SKM-1 (cell line): ENCODE measurements around the gene ILKAP.

Source experiments
- DNase-seq: peaks from one replicate; lab custom pipeline; 2025; ENCODE audit not compliant: unreplicated experiment; lab: John Stamatoyannopoulos, UW

ILKAP gene

DNA sequence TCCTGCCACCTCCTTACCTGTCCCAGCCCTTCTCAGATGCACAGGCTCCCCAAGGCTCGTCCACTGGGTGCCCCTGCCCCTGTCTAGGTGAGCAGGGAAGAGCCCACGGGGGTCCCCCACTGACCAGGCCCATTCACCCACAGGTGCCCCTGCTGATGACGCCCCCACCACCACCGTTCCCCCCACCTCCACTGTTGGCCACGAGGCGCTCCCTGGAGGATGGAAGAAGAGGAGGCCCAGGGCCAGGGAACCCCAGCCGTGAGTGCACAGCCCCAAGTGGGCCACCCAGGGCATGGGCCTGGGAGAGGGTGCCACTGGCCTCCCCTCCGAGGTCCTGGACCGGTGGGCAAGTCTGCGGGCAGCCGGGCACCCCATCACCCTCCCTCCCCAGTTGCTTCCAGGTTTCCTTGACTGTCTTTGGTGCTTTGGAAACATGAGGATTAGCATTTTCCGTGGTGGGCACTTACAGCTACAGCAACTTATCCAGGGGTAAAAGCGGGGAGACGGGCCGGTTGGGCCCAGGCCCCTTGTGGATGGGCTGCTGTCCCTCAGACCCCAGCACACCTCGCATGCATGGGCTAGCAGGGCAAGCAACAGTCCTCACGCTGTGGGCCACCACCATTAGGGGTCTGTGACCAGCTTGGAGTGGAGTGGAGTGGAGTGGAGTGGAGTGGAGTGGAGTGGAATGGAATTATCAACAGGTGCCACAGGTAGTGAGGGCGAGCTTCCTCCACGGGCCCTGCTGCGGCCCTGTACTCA lies 78.2 kb downstream of the ILKAP start:
- no peak for DNase-seq

DNA sequence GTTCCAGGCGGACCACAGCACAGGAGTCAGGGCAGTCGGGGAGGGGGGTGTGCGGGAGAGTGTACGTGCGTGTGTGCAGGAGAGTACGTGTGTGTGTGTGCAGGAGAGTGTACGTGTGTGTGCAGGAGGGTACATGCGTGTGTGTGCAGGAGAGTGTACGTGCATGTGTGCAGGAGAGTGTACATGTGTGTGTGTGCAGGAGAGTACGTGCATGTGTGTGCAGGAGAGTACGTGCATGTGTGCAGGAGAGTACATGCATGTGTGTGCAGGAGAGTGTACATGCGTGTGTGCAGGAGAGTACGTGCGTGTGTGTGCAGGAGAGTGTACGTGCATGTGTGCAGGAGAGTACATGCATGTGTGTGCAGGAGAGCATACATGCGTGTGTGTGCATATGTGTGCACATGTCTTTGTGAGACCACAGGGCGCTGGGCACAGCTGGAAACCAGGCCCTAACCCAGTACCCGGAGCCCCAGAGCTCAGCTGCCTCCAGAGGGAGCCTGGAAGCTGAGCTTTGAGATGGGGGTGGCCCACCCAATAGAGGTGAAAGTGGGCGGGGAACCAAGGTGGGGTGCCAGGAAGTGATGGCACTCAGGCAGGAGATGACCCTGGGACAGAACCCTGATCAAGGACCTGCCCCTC lies 78.9 kb downstream of the ILKAP start:
- no peak for DNase-seq

DNA sequence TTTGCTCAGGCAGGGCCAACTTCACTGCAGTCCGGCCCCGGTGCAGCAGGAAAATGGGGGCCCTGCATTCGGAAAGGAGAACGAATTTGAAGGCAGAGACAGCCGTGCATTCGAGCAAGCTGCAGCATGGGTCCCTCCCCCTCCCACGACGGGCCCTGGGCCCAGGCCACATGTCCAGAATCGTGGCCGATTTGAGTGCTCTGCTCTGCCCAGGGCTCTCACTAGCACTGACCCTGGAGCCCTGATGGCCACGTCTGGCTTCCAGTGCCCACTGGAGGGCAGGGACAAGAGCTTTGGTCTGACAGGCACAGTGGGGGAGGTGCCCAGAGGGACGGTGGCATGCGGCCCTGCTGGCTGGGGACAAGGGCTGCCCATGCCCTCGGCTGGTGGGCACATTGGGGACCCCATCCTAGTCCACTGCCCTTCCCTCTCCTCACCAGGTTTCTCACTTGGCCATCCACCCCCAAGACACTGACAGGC lies 79.5 kb downstream of the ILKAP start:
- no peak for DNase-seq

DNA sequence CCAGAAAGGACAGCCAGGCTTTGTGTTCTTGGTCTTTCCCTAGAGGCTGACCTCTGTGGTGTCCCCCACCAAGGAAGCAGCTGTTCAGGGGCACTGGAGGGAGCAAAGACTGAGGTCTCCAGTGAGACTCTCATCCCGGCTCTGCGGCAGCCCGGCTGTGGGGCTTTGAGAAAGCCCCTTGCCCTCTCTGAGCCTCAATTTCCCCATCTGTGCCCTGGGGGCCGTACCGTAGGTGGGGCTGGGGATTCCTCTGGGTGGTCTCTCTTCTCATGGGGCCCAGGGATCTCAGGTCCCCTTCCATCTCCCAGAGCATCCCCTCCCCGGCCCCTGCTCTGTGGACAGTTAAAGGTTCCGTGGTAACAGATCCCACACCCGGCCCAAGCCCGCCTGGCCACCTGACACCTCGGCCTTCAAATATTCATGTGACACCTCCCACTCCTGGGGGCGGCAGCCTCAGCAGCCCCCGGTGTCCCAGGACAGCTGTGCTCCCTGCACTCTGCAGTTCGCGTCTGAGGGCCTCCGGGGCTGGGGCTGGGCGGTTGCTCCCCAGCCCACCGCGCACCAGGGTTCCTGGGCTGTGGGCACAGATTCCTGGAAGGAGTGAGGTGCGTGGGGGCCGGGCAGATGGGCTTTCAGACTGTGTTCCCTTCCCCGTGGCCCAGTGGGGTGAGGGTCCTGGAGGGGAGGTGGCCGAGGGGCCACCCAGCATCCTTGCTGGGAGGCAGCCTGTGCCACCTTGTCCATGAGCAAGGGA lies 80.1 kb downstream of the ILKAP start:
- no peak for DNase-seq

DNA sequence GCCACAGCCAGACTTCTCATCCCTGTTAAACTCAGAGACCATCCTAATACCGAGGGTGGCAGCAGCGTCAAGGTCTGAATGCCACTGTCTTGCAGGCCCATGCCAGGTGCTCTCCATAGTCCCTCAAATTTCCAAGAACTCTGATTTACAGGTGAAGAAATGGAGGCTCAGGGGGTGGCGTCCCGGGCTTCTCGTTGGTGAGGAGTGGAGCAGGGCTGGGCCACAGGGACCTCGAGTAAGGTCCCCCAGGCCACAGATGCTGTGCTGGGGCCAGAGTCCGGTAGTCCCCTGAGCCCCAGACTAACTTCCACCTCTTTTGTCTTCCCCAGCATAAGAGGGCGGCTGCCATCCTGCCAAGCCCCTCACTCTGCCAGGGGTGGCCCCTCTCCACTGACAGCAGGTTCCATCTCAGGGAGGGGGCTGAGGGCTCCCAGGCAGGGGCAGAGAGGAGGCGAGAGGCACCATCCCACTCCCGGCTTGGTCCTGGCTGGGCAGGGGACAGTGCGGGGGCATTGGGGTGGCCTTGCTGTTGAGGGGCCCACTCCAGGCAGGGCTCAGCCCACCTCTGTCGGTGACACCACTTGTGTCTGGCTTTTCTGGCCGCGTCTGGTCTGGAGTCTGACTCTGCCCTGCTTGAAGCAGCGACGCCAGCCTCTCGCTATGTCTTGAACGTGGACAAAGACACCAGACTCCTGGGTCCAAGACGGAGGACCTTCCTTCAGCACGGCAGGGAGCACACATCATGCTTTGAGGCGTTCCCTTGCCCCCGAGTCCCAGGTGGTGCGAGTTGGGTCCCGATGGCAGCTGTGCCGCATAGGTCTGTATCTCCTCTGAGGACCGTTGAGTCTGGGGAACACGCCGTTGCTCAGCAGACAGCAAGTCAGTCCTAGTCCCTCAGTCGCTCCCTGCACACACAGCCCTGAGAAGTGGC lies 80.9 kb downstream of the ILKAP start:
- DNase-seq, result no peak

DNA sequence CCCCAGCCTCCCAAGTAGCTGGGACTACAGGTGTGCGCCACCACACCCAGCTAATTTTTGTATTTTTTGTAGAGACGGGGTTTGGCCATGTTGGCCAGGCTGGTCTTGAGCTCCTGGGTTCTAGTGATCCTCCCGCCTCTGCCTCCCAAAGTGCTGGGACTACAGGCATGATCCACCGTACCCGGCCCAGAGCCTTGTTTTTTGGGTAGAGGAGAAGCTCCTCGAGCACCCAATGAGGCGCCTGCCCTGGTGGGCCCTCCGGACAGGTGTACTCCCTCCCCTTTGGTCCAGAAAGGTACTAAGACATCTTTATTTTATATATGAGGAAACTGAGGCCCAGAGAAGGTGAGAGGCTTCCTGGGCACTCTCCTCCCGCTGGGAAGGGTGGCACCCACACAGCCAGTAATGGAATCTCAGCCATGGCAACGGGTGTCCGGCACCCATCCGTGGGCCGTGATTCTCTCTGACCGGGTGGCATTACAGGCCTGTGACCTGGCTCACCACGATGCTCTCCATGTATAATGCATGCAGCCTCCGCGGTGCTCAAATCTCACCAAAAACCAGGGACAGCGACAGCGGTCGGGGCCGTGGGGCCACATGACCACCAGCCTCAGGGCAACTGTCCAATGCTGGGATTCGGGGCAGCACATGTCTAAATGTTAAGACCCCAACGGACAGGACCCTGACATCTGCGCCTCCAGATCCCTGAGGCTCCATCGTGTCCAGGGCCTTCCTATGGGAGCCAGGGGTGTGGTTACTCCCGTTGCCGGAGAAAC lies 81.8 kb downstream of the ILKAP start:
- no peak for DNase-seq

DNA sequence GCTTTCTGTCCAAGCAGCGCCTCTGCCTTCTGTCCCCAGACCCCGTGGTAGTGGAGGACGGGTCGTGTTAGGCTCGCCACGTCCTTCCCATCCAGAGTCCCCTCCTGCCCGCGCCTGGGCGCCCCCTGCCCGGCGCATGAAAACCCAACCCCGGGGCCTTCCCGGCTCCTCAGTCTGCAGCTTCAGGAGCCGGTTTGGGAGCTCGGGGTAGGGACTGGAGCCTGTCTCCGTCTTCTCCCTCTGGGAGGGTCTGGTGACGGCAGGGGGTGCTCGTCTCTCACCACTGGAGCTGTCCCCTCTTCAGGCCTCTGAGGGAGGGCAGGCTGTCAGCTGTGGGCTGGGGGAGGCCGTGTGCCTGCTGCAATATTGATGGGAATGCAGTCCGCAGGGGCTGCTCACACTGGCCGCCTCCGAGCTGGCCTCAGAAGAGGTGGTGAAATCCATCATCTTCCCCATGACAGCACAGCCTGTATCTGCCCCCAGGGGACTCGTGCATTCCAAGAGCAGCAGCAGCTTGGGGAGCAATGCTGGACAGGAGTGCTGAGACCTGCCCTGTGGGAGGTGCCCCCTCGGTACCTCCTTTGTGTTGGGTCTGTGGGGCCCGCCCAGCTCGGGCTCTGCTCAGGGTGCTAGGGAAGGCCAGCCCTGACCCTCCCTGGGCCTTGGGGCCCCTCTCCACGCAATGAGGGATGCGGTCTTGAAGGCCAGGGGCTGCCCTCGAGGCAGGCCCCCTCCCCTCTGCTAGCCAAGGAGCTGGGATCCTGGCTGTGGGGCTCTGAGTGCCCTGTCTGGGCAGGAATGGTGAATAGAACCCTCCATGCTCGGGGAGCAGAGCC lies 82.8 kb downstream of the ILKAP start:
- no peak for DNase-seq
